ENCODE measurements around the gene SEC61A2. TPM values are rescaled to one million over a fixed set of nuclear protein-coding genes. Genes with fewer than 3 reads are reported as not detected.
A peak's percentile ranks its signal among the peaks of the same experiment; 100 is the strongest.

The SEC61A2 gene
- polyA plus RNA-seq, 3 donors = 0.30 to 3.4 (median 0.98) TPM

GRCh38 chr10:12140038-12140437, 10.6 kb downstream of the SEC61A2 start:
- Histone ChIP-seq H3K9me3 (replicated peaks in 1 of 2; ENCODE audit: control insufficient read depth in 1 of 2, insufficient read depth in 1 of 2, low read length in 2 of 2) (no peaks in the 10 kb centered on the region), H4K20me1 (ENCODE audit: insufficient read depth, low read length) (no peaks in the 10 kb centered on the region), H3K4me1 (ENCODE audit: control insufficient read depth in 1 of 2, insufficient read depth in 2 of 2, low read length in 2 of 2) (no peaks in the 10 kb centered on the region), H2AFZ (ENCODE audit: insufficient read depth, low read depth, low read length, poor library complexity, severe bottlenecking) (no peak overlapping the region), H3K4me2 (replicated peaks; ENCODE audit: extremely low read depth, low read length, poor library complexity, severe bottlenecking) (no peak overlapping the region), H3K36me3 (replicated peaks in 1 of 2; ENCODE audit: control insufficient read depth in 1 of 2, insufficient read depth in 2 of 2, low read length in 2 of 2) (no peaks in the 10 kb centered on the region), H3K4me3 (replicated peaks in 1 of 3; ENCODE audit: low read depth in 2 of 3, low read length in 3 of 3) (no peak overlapping the region), H3K9ac (ENCODE audit: insufficient read depth, low read length, poor library complexity, severe bottlenecking) (no peak overlapping the region), H3K27ac (ENCODE audit: low read depth in 1 of 2, low read length in 2 of 2) (no peak overlapping the region), H3K79me2 (ENCODE audit: insufficient read depth, low read length) (no peaks in the 10 kb centered on the region), H3K27me3 (ENCODE audit: control insufficient read depth in 2 of 2, insufficient read depth in 2 of 2, low read length in 2 of 2) (no peaks in the 10 kb centered on the region)
- Mint-ChIP-seq H3K27ac (peak overlapping the region in 2 of 7 donors; percentile 45 to 63), H3K4me1 (no peaks in the 10 kb centered on the region), H3K27me3 (ENCODE audit: low read depth in 3 of 3) (peaks cover 0 to 2% (median 2%) of the 10 kb centered on the region in 3 donors), H3K9me3 (peaks cover 0 to 4% (median 0%) of the 10 kb centered on the region in 7 donors), H3K36me3 (peaks cover 38 to 39% of the 10 kb centered on the region in 2 donors), H3K4me3 (no peak overlapping the region)
- no peak for TF ChIP-seq CTCF (IDR thresholded peaks at IDR 0.05)
- whole genome bisulfite sequencing (ENCODE audit: insufficient coverage) = no CpG with 5 or more reads among the region's 1 CpG
- intact Hi-C loops (cut with micrococcal nuclease) = no loop called here
- no peak for DNase-seq

- Histone ChIP-seq H3K4me2 (replicated peaks; ENCODE audit: extremely low read depth, low read length, poor library complexity, severe bottlenecking) (no peak overlapping the region), H3K27me3 (ENCODE audit: control insufficient read depth in 2 of 2, insufficient read depth in 2 of 2, low read length in 2 of 2) (no peaks in the 10 kb centered on the region), H3K79me2 (ENCODE audit: insufficient read depth, low read length) (no peaks in the 10 kb centered on the region), H3K4me3 (replicated peaks in 1 of 3; ENCODE audit: low read depth in 2 of 3, low read length in 3 of 3) (no peak overlapping the region), H3K27ac (ENCODE audit: low read depth in 1 of 2, low read length in 2 of 2) (no peak overlapping the region), H4K20me1 (ENCODE audit: insufficient read depth, low read length) (no peaks in the 10 kb centered on the region), H3K9me3 (replicated peaks in 1 of 2; ENCODE audit: control insufficient read depth in 1 of 2, insufficient read depth in 1 of 2, low read length in 2 of 2) (no peaks in the 10 kb centered on the region), H3K4me1 (ENCODE audit: control insufficient read depth in 1 of 2, insufficient read depth in 2 of 2, low read length in 2 of 2) (no peaks in the 10 kb centered on the region), H3K36me3 (replicated peaks in 1 of 2; ENCODE audit: control insufficient read depth in 1 of 2, insufficient read depth in 2 of 2, low read length in 2 of 2) (no peaks in the 10 kb centered on the region), H3K9ac (ENCODE audit: insufficient read depth, low read length, poor library complexity, severe bottlenecking) (no peak overlapping the region), H2AFZ (ENCODE audit: insufficient read depth, low read depth, low read length, poor library complexity, severe bottlenecking) (no peak overlapping the region)
- no peak overlapping the region for H3K27ac Mint-ChIP-seq
- H3K4me3 Mint-ChIP-seq = no peak overlapping the region
- H3K36me3 Mint-ChIP-seq = peaks cover 36 to 40% of the 10 kb centered on the region in 2 donors
- peaks cover 0 to under 1% (median 0%) of the 10 kb centered on the region in 7 donors for H3K9me3 Mint-ChIP-seq
- no peaks in the 10 kb centered on the region for H3K4me1 Mint-ChIP-seq
- no CpG with 5 or more reads among the region's 3 CpGs for WGBS (ENCODE audit: insufficient coverage)
- peaks cover 0 to 2% (median 2%) of the 10 kb centered on the region in 3 donors for H3K27me3 Mint-ChIP-seq (ENCODE audit: low read depth in 3 of 3)
- intact Hi-C loops (cut with micrococcal nuclease) = no loop called here
- DNase-seq = no peak
- TF ChIP-seq CTCF (IDR thresholded peaks at IDR 0.05) = no peak
Observed at GRCh38 chr10:12144538-12144937, 15.1 kb downstream of the SEC61A2 start.

All from CD14-positive monocyte (primary cell).